HEK293 (cell line): ENCODE data around the gene CHD1L.

Source experiments
- BCL11A ChIP-seq: fragments of 450-650 bp; formaldehyde crosslinking; IDR thresholded peaks from 2 replicates; pipeline ENCODE4 v1.5.1; 2016; ENCODE audit warnings: low read depth, missing biosample characterization, missing genetic modification characterization
- CTCF ChIP-seq: fragments of 450-650 bp; formaldehyde crosslinking; IDR thresholded peaks from 2 replicates; pipeline ENCODE4 v1.5.1; 2016; ENCODE audit warnings: missing biosample characterization, missing genetic modification characterization
- KLF9 ChIP-seq: fragments of 450-650 bp; formaldehyde crosslinking; IDR thresholded peaks from 2 replicates; pipeline ENCODE4 v1.5.1; 2016; ENCODE audit warnings: missing biosample characterization, missing genetic modification characterization, low read depth
- PRDM10 ChIP-seq: fragments of 450-650 bp; formaldehyde crosslinking; IDR thresholded peaks from 2 replicates; pipeline ENCODE4 v1.5.1; 2016; ENCODE audit warnings: missing biosample characterization, missing genetic modification characterization
- REST ChIP-seq: fragments of 450-650 bp; formaldehyde crosslinking; IDR thresholded peaks from 2 replicates; pipeline ENCODE4 v1.5.1; 2016; ENCODE audit warnings: missing biosample characterization, missing genetic modification characterization
- WT1 ChIP-seq: fragments of 450-650 bp; formaldehyde crosslinking; IDR thresholded peaks from 2 replicates; pipeline ENCODE4 v1.5.1; 2016; ENCODE audit warnings: missing biosample characterization, missing genetic modification characterization
- ZBTB26 ChIP-seq: fragments of 450-650 bp; formaldehyde crosslinking; optimal IDR thresholded peaks from 2 replicates; pipeline ENCODE3; 2016; ENCODE audit warnings: missing biosample characterization, mild to moderate bottlenecking, missing genetic modification characterization
- ZEB2 ChIP-seq: fragments of 450-650 bp; formaldehyde crosslinking; IDR thresholded peaks from 2 replicates; pipeline ENCODE4 v1.5.1; 2016; ENCODE audit warnings: missing biosample characterization, missing genetic modification characterization
- ZNF148 ChIP-seq: fragments of 450-650 bp; formaldehyde crosslinking; IDR thresholded peaks from 2 replicates; pipeline ENCODE4 v1.5.0; 2017; ENCODE audit warnings: missing biosample characterization, missing genetic modification characterization, borderline replicate concordance
- ZNF670 ChIP-seq: fragments of 450-650 bp; formaldehyde crosslinking; IDR thresholded peaks from 2 replicates; pipeline ENCODE4 v1.5.1; 2016; ENCODE audit warnings: missing biosample characterization, missing genetic modification characterization, low read depth

- TF ChIP-seq CTCF (tag by site-specific recombination) (no peak), ZEB2 (tag by site-specific recombination) (no peak), BCL11A (no peak), PRDM10 (tag by site-specific recombination) (no peak), ZBTB26 (no peak), WT1 (tag by site-specific recombination) (no peak), ZNF148 (tag by site-specific recombination) (no peak), ZNF670 (no peak), KLF9 (no peak), REST (tag by site-specific recombination) (no peak)
Observed at GRCh38 chr1:147208619-147209018, 33.9 kb upstream of the CHD1L start.
